Measurements from ENCODE around the gene DCHS2.

The DCHS2 gene

GRCh38 chr4:154433543-154433942 is 58.1 kb downstream of the DCHS2 start:
- in situ Hi-C loops (cut with MboI; ENCODE audit: low pct_unique_long_range_greater_than_20kb, low sequenced_read_pairs, unreplicated experiment), result no loop called here
- no peak for TF ChIP-seq CTCF (IDR thresholded peaks at IDR 0.05; ENCODE audit: extremely low read depth, insufficient read depth, missing control alignments)
- DNase-seq (ENCODE audit: low spot score), result no peak

- DNase-seq (ENCODE audit: low spot score), result no peak
- in situ Hi-C loops (cut with MboI; ENCODE audit: low pct_unique_long_range_greater_than_20kb, low sequenced_read_pairs, unreplicated experiment), result no loop called here
- no peak for TF ChIP-seq CTCF (IDR thresholded peaks at IDR 0.05; ENCODE audit: extremely low read depth, insufficient read depth, missing control alignments)
Observed at GRCh38 chr4:154429176-154429575, 62.4 kb downstream of the DCHS2 start.

DNA sequence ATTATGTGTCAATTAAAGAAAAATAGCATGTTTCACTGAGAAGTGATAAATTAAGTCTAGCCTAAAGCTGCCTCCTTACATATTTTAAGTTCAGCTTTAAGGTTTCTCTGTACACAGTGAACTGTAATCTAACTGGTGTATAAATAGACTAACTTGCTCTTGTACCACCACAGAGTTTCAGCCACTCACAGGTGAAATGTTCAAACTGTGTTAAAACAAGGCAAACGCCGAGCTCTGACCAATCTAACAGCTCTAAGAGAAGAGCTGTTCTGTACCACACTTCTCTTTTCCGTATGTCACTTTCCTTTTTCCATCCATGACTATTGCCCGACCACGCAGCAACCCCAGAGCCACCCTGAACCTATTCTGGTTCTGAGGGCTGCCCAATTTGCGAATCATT is 64.5 kb downstream of the DCHS2 start:
- in situ Hi-C loops (cut with MboI; ENCODE audit: low pct_unique_long_range_greater_than_20kb, low sequenced_read_pairs, unreplicated experiment), result no loop called here
- DNase-seq (ENCODE audit: low spot score), result no peak

GRCh38 chr4:154425514-154425913 is 66.1 kb downstream of the DCHS2 start:
- in situ Hi-C loops (cut with MboI; ENCODE audit: low pct_unique_long_range_greater_than_20kb, low sequenced_read_pairs, unreplicated experiment), result no loop called here
- TF ChIP-seq CTCF (IDR thresholded peaks at IDR 0.05; ENCODE audit: extremely low read depth, insufficient read depth, missing control alignments), result no peak
- DNase-seq (ENCODE audit: low spot score), result no peak

More for the DNA sequence above, 64.5 kb downstream of the DCHS2 start:
- no peak for TF ChIP-seq CTCF (IDR thresholded peaks at IDR 0.05; ENCODE audit: extremely low read depth, insufficient read depth, missing control alignments)

DNA sequence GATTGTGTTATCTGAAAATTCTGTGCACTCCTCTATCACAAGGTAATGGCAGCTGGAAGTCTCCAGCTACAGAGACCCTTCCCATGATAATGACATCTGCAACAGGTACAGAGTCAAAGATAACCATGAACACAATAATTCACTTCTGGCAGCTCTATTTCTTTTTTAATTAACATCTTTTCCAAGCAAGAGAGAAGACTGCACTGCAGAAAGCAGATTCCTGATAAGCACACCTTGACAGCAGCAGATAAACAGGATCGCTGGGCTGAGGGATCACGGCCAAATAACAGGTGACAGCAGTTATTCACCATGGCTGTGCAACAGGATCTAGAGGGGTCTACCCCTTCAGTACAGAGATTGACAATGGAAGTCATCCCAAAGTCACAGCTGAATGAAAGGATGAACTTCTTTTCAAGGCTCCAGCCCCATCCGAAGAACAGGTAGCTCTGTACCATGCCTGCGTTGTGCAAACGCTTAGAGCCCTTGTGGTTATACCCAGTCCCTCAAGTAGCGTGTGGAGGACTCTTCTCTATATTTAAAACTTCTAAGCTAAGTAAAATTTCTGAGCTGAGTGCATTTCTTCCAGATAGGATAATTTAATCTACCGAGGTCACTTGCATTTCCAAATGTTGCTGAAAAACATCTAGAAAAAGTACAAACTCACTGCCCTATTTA is 66.7 kb downstream of the DCHS2 start:
- TF ChIP-seq CTCF (IDR thresholded peaks at IDR 0.05; ENCODE audit: extremely low read depth, insufficient read depth, missing control alignments), result no peak
- in situ Hi-C loops (cut with MboI; ENCODE audit: low pct_unique_long_range_greater_than_20kb, low sequenced_read_pairs, unreplicated experiment), result no loop called here
- DNase-seq (ENCODE audit: low spot score), result no peak

GRCh38 chr4:154422152-154422551 is 69.4 kb downstream of the DCHS2 start:
- DNase-seq (ENCODE audit: low spot score), result no peak
- in situ Hi-C loops (cut with MboI; ENCODE audit: low pct_unique_long_range_greater_than_20kb, low sequenced_read_pairs, unreplicated experiment), result no loop called here
- TF ChIP-seq CTCF (IDR thresholded peaks at IDR 0.05; ENCODE audit: extremely low read depth, insufficient read depth, missing control alignments), result no peak
